ENCODE data around the gene NCLN. TPM values are rescaled to one million over a fixed set of nuclear protein-coding genes. Genes with fewer than 3 reads are reported as not detected.

The NCLN gene
- total and polyA plus RNA-seq, 8 donors, result 29.1 to 121 (median 39.1) TPM

GRCh38 chr19:3179739-3180293, 5.9 kb upstream of the NCLN start:
- intact Hi-C loops (cut with DNase I), result no loop called here
- DNase-seq (peak in 1 of 4 donors; percentile 81), ATAC-seq (no peak)
- Histone ChIP-seq H3K36me3 (no peaks in the 10 kb centered on the region), H3K4me1 (peaks cover 8 to 85% of the 10 kb centered on the region in 2 donors), H3K9me3 (no peaks in the 10 kb centered on the region), H3K27me3 (no peaks in the 10 kb centered on the region), H3K4me3 (peak overlapping the region; percentile 3 to 63), H3K27ac (peak overlapping the region; percentile 85 to 97)
- TF ChIP-seq CTCF (IDR thresholded peaks at IDR 0.05), result no peak

GRCh38 chr19:3183721-3184641, 1.7 kb upstream of the NCLN start:
- no peak for ATAC-seq
- no peak overlapping the region for H3K4me3 ChIP-seq
- intact Hi-C loops (cut with DNase I), result no loop called here
- no peak for TF ChIP-seq CTCF (IDR thresholded peaks at IDR 0.05)
- H3K9me3 ChIP-seq, result no peaks in the 10 kb centered on the region
- no peaks in the 10 kb centered on the region for H3K27me3 ChIP-seq
- H3K27ac ChIP-seq, result peak overlapping the region in 1 of 2 donors; percentile 87
- peaks cover 0 to 6% of the 10 kb centered on the region in 2 donors for H3K36me3 ChIP-seq
- H3K4me1 ChIP-seq, result peaks cover 13 to 89% of the 10 kb centered on the region in 2 donors
- DNase-seq, result peak in 1 of 4 donors; percentile 46

DNA sequence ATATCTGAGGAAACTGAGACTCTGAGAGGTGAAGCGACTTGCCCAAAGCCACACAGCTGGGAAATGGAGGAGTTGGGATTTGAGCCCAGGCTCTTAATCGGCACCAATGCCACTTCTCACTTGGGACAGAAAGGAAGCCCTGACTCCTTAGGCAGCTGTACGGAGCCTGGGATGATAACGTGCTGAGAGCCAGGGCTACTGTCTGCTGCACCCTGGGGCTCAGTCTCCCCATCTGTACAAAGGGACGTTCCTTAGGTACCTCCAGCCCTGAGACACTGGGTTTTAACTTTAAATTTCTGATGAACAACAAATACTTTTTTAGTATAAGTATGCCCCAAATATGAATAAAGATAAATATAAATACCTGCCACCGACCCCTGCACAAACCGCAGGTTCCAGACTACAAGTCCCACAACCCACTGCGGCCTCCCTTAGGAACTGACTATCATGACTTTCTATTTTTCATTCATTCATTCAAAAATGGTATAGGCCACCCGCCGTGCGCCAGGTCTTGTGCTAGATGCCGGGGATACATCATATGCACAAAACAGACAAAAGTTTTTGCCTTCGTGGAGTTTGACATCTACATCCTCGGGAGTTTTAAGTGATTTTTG, 776 bp upstream of the NCLN start:
- peaks cover 0 to 15% of the 10 kb centered on the region in 2 donors for H3K36me3 ChIP-seq
- H3K4me3 ChIP-seq, result peak overlapping the region; percentile 72 to 99
- H3K27ac ChIP-seq, result peak overlapping the region in 1 of 2 donors; percentile 87
- intact Hi-C loops (cut with DNase I), result no loop called here
- ATAC-seq, result peak; percentile 62
- H3K4me1 ChIP-seq, result peaks cover 13 to 89% of the 10 kb centered on the region in 2 donors
- H3K27me3 ChIP-seq, result no peaks in the 10 kb centered on the region
- no peaks in the 10 kb centered on the region for H3K9me3 ChIP-seq
- TF ChIP-seq CTCF (IDR thresholded peaks at IDR 0.05), result no peak
- DNase-seq, result peak in 2 of 4 donors; percentile 79 to 80

- Histone ChIP-seq H3K36me3 (peaks cover 0 to 18% of the 10 kb centered on the region in 2 donors), H3K9me3 (no peaks in the 10 kb centered on the region), H3K27ac (peak overlapping the region; percentile 76 to 87), H3K4me3 (peak overlapping the region; percentile 72 to 99), H3K4me1 (peaks cover 13 to 81% of the 10 kb centered on the region in 2 donors), H3K27me3 (no peaks in the 10 kb centered on the region)
- peak; percentile 15 for ATAC-seq
- TF ChIP-seq CTCF (IDR thresholded peaks at IDR 0.05), result no peak
- DNase-seq, result peak in 1 of 4 donors; percentile 86
- intact Hi-C loops (cut with DNase I), result no loop called here
These were observed 494 bp downstream of the NCLN start for GRCh38 chr19:3186160-3186688.
